SHP77 (cell line): Measurements from ENCODE around the gene ARHGAP25.

Experiments
- DNase-seq, 2 experiments: peaks; one replicate each; lab custom pipeline; 2025; lab: John Stamatoyannopoulos, UW

The ARHGAP25 gene

GRCh38 chr2:68742626-68743415 is 8.2 kb downstream of the ARHGAP25 start:
- DNase-seq = no peak

DNA sequence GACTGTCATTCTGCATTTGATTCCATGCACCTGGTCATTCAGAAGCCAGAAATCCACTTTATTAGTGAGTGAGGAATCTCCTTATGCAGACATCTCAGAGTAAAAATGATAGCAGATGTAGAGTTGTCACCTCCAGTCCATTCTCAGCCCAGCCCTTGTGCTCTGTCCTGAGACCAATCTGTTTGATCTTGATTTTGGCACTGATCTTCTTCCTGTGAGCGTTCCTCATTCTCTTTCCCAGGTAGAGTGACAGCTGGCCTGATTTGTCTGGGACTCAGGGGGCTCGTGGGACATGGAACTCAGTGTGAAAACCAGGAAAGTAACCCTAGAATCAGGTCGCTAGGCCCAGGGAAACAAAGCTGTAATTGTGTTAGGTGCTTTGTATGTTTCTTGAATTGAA is 8.9 kb downstream of the ARHGAP25 start:
- DNase-seq = no peak

DNA sequence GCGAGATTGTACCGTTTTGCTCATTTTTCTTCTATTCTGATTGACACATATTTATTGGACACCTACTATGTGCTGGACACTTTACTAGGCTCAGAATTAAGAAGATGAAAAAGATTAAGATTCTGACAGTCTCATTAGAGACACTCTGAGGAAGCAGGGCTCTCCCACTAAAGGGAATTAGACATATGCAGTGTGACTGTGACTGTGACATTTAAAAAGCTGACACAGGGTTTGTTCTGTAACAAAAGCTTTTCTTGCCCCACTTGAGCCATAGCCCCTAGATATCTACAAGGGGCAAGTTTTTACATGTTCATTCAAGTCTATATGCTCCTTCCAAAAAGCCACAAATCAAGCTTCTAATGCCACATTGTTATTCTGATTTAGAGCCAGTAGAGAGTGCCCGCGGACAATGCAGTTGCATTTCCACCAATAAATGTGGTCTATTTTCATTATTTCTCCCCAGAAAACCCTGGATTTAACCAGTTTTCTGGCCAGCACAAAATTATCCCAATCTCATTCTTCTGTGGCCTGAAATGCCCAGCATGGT is 9.8 kb downstream of the ARHGAP25 start:
- DNase-seq = no peak

DNA sequence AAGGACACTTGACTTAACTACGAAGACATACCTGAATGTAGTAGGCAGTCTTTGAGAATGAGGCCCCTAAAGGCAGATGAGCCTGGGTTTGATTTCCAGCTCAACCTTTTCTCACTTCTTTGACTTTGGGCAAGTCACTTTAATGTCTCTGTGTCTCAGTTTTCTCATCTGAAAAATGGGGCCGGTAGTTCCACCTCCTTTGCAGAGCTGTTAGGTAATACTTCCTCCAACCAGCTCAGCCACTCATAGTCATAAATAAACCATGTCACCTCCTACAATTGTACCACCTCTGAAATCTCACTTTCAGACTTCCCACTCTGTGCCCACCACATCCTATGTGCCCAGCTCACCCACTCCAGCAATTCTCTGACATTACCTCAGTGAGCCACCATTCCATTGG is 10.4 kb downstream of the ARHGAP25 start:
- no peak for DNase-seq

DNA sequence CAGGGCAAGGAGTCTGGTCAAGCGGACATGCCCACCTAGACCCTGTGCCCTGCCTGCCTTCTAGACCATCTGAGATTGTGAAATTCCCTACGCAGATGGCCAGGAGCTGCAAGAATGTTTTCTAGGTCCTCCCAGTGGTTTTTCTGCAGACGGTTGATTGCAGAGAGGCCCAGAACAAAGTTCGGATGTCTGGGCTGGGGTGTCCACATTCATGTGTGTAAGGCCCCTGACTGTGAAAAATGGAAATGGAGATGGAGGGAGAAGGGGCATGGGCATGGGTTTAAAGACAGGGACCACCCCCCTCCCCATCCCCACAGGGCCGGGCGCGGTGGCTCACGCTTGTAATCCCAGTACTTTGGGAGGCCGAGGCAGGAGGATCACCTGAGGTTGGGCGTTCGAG is 11.8 kb downstream of the ARHGAP25 start:
- no peak for DNase-seq

- DNase-seq = no peak
These were observed 12.8 kb downstream of the ARHGAP25 start for GRCh38 chr2:68747413-68747812.

DNA sequence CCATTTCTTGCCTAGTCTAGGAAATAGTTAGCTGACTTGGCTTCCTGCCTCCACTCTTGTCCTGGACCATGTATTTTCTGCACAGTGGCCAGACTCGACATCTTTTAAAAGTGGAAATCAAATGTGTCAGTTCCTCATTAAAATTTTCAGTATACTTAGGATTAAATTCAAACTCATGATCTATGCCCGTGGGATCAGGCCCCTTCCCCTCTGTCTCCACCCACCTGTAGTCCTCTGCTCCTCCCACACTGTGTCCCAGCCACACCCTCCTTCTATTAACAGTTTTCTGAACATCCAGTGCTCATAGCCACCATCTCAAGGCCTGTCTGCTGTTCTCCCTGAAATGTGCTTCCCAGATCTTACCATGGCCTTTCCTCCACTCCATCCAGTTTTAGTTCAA is 13.3 kb downstream of the ARHGAP25 start:
- DNase-seq = no peak

DNA sequence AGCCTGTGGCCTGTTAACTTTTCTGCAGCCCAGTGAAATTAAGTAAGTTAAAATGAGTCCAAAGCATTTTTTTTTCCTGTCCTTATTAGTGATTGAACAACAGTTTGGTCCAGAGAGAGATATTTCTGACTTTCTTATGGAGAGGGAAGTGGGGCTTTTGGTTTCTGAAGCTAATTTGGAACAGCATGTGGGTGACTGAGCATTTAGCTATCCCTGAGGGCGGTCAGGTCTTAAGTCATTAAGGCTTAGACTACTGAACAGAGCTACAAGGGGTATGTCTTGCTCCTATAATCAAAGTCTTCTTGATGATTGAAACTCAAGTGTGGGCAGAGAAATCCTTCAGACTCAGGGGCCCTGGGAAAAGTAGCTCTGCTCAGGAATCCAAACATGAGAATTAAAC is 14.0 kb downstream of the ARHGAP25 start:
- no peak for DNase-seq

DNA sequence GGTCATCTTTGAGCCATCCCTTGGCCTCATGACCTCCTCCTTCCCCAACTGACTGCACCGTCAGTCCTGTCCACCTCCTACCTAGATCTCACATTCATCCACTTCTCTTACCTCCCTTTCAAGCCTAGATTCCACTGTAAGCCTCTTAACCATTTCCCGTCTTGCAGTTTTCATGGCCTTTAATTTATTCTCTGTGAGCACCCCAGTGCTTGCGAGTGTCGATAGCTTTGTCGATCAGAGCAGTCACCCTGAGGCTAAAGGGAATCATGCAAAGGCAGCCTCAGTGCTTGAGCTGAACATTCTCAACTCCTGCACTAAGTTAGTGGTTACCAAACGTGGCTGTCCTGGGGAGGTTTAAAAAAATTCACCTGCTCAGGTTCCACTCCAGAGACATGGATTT is 14.7 kb downstream of the ARHGAP25 start:
- no peak for DNase-seq

DNA sequence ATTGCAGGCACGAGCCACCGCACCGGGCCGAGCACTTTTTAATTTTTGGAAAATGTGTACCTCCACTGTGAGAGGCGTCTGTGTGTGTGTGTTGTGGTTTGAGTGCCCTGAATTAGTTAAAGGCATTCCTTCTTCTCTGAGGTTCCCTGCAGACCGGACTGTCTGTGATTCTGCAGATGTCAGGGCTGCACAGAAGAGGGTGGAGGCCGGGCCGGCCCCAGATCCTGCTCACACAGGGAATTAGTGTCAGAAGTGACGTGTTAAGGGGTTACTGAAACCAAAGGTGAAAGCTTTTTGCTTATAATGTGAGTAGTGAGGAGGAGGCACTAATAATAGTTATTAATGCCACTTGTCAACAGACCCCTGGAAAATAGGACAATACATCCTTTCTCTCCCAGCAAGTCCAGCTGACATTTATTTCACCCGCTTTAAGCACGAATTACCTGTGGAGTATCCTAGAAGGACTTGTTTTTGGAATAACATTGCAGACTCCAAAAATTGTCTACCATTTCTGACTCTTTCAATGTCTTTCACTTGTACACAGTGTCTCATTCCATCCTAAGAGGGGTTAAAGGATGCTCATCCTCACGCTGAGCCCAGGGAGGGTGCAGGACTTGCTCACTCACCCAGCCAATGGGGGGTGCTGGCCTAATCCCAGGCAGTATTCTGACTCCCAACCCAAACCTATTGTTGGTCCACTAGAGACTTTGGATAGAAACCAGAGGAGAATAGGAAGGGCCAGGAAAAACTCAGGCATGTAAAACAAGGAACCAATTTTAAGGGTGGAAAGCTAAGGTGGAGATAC is 16.2 kb downstream of the ARHGAP25 start:
- DNase-seq = no peak

GRCh38 chr2:68751397-68752339 is 17.1 kb downstream of the ARHGAP25 start:
- DNase-seq = peak; percentile 65 to 83

DNA sequence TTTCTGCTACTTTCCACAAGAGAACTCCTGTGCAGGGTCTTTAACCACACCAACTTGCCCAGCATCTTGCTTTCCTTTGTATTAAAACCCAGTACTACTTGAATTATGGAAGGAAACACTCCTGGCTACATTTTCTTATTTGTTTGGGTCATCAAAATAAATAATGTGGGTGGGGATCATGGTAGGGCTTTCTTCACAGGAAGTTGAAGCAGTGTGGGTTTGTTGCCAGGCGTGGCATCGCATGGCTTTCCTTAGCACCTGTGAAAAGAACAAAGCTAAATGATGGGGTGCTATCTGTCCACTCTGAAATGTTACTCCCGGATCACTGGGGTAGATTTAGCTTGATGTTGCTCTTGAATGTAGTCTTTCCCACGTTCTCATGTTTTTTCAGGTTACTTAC is 18.7 kb downstream of the ARHGAP25 start:
- no peak for DNase-seq

GRCh38 chr2:68755071-68755470 is 20.5 kb downstream of the ARHGAP25 start:
- DNase-seq = no peak

- DNase-seq = no peak
These were observed 21.6 kb downstream of the ARHGAP25 start for GRCh38 chr2:68756178-68756577.

DNA sequence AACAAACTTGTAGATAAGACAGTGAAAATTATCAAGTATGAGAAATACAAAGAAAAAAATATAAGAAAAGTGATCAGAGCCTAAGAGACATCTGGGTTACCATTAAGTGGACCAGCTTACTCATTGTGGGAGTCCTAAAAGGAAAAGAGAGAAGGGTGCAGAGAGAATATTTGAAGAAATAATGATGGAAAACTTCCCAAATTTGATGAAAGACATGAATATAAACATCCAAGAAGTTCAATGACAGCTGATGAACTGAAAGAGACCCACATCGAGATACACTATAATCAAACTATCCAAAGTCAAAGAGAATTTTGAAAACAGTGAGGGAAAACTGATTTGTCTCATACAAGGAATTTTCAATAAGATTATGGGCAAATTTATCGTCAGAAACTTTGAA is 22.5 kb downstream of the ARHGAP25 start:
- DNase-seq = no peak

GRCh38 chr2:68762100-68762499 is 27.5 kb downstream of the ARHGAP25 start:
- no peak for DNase-seq

DNA sequence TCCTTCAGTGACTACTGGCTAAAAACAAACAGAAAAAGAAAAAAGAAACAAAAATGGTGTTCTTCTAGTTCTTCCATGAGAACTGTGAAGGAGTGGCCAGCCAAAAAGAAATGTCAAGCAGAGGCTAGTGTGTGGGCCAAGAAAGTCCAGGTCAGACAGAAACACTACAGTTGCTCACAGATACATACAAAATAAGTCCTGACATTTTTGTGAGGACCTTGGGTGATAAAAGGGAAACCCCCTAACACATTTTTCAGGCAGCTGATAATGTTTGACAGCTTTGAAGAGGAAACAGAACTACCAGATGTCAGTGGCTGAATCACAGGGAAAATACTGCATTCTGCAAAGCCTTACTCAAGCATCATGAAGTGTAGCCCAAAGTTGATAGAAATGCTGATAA is 28.1 kb downstream of the ARHGAP25 start:
- no peak for DNase-seq

DNA sequence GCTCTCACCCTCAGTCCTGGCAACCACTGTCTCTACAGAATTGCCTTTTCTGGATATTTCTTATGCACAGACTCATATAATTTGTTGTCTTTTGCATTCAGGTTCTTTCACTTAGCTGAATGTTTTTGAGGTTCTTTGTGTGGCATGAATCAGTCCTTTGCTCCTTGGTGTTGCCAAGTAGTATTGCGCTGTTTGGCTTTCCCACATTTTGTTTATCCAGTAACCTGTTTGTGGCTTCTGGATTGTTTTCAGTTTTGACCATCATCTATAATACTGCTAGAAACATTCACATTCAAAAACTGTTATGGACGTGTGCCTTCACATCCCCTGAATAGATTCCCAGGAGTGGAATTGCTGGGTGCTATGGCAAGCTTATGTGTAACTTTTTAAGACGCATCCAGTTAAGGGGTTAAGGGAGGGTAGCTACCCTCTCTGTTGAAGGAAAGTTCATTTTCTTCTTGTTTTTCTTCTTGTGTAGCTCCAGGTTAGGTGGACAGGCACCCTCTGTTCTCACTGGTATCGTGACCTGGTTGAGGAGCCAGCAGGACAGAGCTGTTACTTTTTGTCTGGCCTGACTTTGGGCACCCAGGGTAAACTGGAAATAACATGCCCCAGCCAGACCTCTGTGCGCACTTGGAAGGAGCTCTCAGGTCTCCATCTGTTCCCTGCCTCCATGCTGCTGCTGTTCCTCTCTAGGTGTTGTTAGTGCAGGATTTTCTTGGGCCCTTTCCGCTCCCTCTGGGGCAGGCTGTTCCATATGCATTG is 29.6 kb downstream of the ARHGAP25 start:
- no peak for DNase-seq

GRCh38 chr2:68764806-68765311 is 30.2 kb downstream of the ARHGAP25 start:
- DNase-seq = no peak

DNA sequence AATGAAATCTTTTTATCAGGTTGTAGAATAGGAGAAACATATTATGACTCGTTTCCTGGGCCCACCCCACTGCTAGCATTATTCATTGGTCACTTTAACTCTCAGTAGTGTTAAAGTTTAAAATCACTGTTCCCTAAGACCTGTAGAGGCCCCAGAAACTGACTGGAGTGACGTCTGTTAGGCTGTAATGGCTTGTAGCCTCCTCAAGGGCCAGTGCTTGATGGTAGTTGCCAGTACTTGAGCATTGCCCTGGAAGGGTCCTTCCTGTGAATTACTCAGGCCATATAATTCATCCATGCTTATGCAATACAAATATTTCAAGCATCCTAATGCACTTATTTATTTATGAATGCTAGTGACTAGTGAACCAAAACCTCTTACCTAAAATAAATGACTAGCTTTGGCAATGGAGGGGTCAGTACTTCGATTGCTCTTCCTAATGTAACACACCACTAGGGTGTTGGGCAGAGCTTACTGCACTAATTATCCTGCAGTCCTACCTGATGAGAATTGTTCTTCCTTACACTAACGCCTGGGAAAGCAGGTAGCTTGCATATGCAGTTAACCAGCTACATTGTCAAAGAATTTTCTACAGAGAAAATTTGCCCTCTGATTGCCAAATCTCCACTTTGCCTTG is 31.2 kb downstream of the ARHGAP25 start:
- DNase-seq = no peak
